Naive thymus-derived CD4-positive, alpha-beta T cell (primary cell): ENCODE results near the gene RIC3. TPM values are rescaled to one million over a fixed set of nuclear protein-coding genes. Genes with fewer than 3 reads are reported as not detected.

ENCODE experiments used
- ATAC-seq: fragments of 150-1000 bp; cut with Tn5 transposase; 2 replicates; pipeline ENCODE4 v1.10.0; 2021; ENCODE audit warnings: mild to moderate bottlenecking, moderate library complexity
- CTCF ChIA-PET: fragments of 350-600 bp; sonication (Branson Sonifier 250); formaldehyde crosslinking; loops from one replicate; lab custom pipeline; 2021; ENCODE audit warnings: antibody characterized with exemption; lab: Charles Lee
- POLR2A ChIA-PET: fragments of 350-600 bp; sonication (Branson Sonifier 250); formaldehyde crosslinking; loops from one replicate; lab custom pipeline; 2021; ENCODE audit warnings: antibody characterized with exemption, inconsistent platforms; lab: Charles Lee
- DNase-seq, 9 donors: peaks; one replicate each; pipeline versions ENCODE4 v3.0.0 to v3.0.0-alpha.2; 2020 to 2022; ENCODE audit warnings: mixed read lengths in 1 of 9
- H3K27ac ChIP-seq: one replicate; pipeline ENCODE4 v1.7.0; 2013; ENCODE audit warnings: mild to moderate bottlenecking, low read depth, low read length, moderate library complexity
- H3K27me3 ChIP-seq, 2 donors: one replicate each; pipeline ENCODE4 v1.7.0; 2013; ENCODE audit warnings: low read length in 2 of 2, mild to moderate bottlenecking in 2 of 2, moderate library complexity in 2 of 2; ENCODE audit not compliant: control insufficient read depth in 2 of 2, insufficient read depth in 2 of 2
- H3K36me3 ChIP-seq, 3 experiments: 1 replicate in 2 of 3; 2 replicates in 1 of 3; pipeline ENCODE4 v1.7.0; 2013; ENCODE audit warnings: low read length in 3 of 3, mild to moderate bottlenecking in 3 of 3, moderate library complexity in 1 of 3; ENCODE audit not compliant: insufficient read depth in 3 of 3, control insufficient read depth in 2 of 3
- H3K4me1 ChIP-seq, 2 donors: one replicate each; pipeline ENCODE4 v1.7.0; 2013; ENCODE audit warnings: low read length in 2 of 2, mild to moderate bottlenecking in 2 of 2, moderate library complexity in 1 of 2; ENCODE audit not compliant: control insufficient read depth in 2 of 2, insufficient read depth in 2 of 2
- H3K4me3 ChIP-seq: 2 replicates; pipeline ENCODE4 v1.7.0; 2013; ENCODE audit warnings: mild to moderate bottlenecking, low read length
- H3K9me3 ChIP-seq, 3 experiments: 1 replicate in 2 of 3; 2 replicates in 1 of 3; pipeline ENCODE4 v1.7.0; 2013; ENCODE audit warnings: low read length in 3 of 3; ENCODE audit not compliant: control insufficient read depth in 2 of 3
- H3K27ac Mint-ChIP-seq, 9 donors: one replicate each; pipeline ENCODE4 v1.8.0; 2020 to 2022; ENCODE audit warnings: mixed read lengths in 9 of 9, mild to moderate bottlenecking in 8 of 9, moderate library complexity in 5 of 9, inconsistent platforms in 2 of 9
- H3K27me3 Mint-ChIP-seq, 5 donors: one replicate each; pipeline ENCODE4 v1.8.0; 2021 to 2022; ENCODE audit warnings: mixed read lengths in 5 of 5, mild to moderate bottlenecking in 1 of 5
- H3K36me3 Mint-ChIP-seq, 5 donors: one replicate each; pipeline ENCODE4 v1.8.0; 2020 to 2022; ENCODE audit warnings: mixed read lengths in 5 of 5, mild to moderate bottlenecking in 3 of 5, inconsistent platforms in 1 of 5
- H3K4me1 Mint-ChIP-seq, 7 donors: one replicate each; pipeline ENCODE4 v1.8.0; 2020 to 2022; ENCODE audit warnings: mixed read lengths in 7 of 7, mild to moderate bottlenecking in 3 of 7, inconsistent platforms in 1 of 7
- H3K4me3 Mint-ChIP-seq, 10 donors: one replicate each; pipeline ENCODE4 v1.8.0; 2020 to 2022; ENCODE audit warnings: mild to moderate bottlenecking in 10 of 10, mixed read lengths in 10 of 10, moderate library complexity in 6 of 10, inconsistent platforms in 2 of 10
- H3K9me3 Mint-ChIP-seq, 11 donors: one replicate each; pipeline ENCODE4 v1.8.0; 2020 to 2022; ENCODE audit warnings: mixed read lengths in 11 of 11, mild to moderate bottlenecking in 4 of 11, inconsistent platforms in 1 of 11, moderate library complexity in 1 of 11
- intact Hi-C, 2 donors: fragments of 100-400 bp; cut with micrococcal nuclease; formaldehyde crosslinking; loops; one replicate each; pipeline ENCODE4 v1.15.1; 2023
- polyA plus RNA-seq, 2 donors: library from polyadenylated mRNA; unstranded; fragments of 300-500 nt; fragmentation: Illumina TruSeq; gene quantifications; one replicate each; pipeline ENCODE4 v1.2.3, GENCODE V29; 2021
- total RNA-seq, 6 experiments: library from RNA in 5 of 6; stranded (reverse) in 5 of 6; gene quantifications; 1 replicate in 5 of 6; 2 replicates in 1 of 6; pipeline ENCODE4 v1.2.3 and lab custom pipeline; 2021 to 2026

Gene RIC3
- total and polyA plus RNA-seq, 7 experiments from 2014 or later = 2.5 to 66.9 (median 32.7) TPM

DNA sequence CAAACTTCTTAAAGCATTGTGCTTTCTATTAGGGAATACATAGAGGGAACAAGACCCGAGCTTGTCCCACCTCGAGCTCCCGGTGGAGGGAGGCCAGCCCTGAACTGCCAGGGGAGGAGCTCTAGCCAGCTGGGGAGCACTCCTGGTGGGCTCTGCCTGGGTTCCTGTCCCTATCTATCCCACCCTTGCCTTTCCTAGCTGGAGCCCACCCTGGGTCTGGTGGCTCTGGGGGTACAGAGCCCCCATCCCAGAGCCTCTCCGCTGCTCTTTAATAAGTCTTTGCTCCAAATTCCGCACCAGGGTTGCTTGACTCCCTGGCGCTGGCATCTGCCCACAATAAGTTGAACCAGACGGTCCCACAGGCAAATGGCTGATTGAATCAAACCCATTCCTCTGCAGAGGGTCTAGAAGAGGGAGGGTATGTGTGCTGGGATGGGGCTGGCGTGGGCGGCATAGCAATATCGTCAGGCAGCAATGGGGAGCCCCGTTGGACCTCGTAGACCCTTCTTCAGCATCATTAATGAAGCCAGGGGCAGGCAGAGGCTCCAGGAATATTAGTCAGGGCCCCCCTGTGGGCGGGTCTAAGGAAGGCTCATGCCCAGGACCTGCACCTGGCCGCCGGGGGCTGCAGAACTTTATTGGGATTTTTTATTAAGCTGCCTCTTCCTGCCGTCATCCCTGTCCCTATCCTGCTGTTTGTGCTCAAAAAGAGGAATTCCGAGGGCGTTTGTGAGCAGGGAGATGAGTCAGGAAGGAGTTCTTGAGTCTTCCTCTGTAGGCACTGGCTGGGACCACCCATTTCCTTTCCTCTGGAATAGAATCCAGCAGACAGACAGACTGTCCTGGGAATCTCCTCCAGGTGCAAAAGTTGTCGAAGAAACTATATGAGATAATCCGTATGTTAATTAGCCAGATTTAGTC is 38.5 kb upstream of the RIC3 start:
- ChIA-PET POLR2A (no interaction called here), CTCF (interaction anchor here (0.7 kb wide), 1 partner anchor 94 kb away, joined by 7 read pairs; no protein-coding TSS in a partner anchor)
- peaks cover 0 to 3% (median 0%) of the 10 kb centered on the region in 11 donors for H3K9me3 Mint-ChIP-seq
- H3K36me3 ChIP-seq = no peaks in the 10 kb centered on the region
- H3K27ac Mint-ChIP-seq = no peak overlapping the region
- H3K9me3 ChIP-seq = no peaks in the 10 kb centered on the region
- peaks cover 34 to 66% (median 52%) of the 10 kb centered on the region in 5 donors for H3K27me3 Mint-ChIP-seq
- H3K4me1 Mint-ChIP-seq = peaks cover 0 to 15% (median 8%) of the 10 kb centered on the region in 7 donors
- H3K27ac ChIP-seq = no peak overlapping the region
- no peaks in the 10 kb centered on the region for H3K36me3 Mint-ChIP-seq
- intact Hi-C loops = no loop called here
- H3K4me1 ChIP-seq = no peaks in the 10 kb centered on the region
- H3K4me3 Mint-ChIP-seq = peak overlapping the region in 7 of 10 donors; percentile 8 to 59 (median 52)
- DNase-seq (no peak), ATAC-seq (no peak)
- no peak overlapping the region for H3K4me3 ChIP-seq
- peaks cover 0 to 3% of the 10 kb centered on the region in 2 donors for H3K27me3 ChIP-seq

DNA sequence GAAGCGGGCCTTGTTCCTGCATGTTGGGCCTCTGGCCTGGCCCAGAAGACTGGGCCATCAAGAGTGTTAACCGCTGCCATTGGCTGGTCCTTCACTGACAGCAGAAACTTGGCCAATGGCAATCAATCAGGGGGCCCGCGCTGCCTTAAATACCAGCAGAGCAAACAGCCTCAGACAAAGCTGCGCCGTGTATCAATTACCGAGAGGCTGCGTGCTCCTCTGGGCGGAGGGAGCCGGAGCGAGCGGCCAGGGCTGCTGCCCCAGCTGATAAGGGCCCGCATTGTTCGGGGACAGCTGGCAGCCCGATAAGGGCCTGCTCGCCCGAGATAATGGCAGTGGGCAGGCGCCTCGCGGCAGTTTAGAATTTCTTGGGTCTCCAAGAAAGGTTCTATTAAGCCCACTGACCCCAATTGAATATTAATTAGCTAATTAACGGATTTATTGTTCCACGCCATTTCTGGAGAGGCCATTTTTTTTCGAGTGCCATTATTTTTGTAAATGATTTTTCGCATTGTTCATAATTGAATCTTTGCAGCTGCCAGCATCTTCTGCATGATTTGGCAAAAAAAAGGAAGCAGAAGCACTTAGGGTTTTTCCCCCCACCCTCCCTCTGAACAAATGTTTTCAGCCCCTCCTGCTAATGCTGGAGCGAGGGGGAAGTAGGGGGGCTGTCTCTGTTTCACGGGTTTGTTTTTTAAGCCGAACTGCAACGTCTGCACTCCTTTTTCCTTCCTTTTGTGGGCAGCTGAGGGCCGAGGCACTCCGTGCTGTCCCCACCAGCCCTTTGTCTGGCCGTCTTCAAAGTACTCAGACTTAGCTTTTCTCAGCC is 37.6 kb upstream of the RIC3 start:
- no peak overlapping the region for H3K27ac Mint-ChIP-seq
- Histone ChIP-seq H3K27me3 (peaks cover 0 to 3% of the 10 kb centered on the region in 2 donors), H3K36me3 (no peaks in the 10 kb centered on the region), H3K4me1 (no peaks in the 10 kb centered on the region), H3K9me3 (no peaks in the 10 kb centered on the region), H3K4me3 (no peak overlapping the region), H3K27ac (no peak overlapping the region)
- intact Hi-C loops = no loop called here
- ATAC-seq (peak; percentile 47), DNase-seq (peak in 1 of 9 donors; percentile 8)
- H3K27me3 Mint-ChIP-seq = peaks cover 34 to 71% (median 52%) of the 10 kb centered on the region in 5 donors
- ChIA-PET POLR2A (no interaction called here), CTCF (no interaction called here)
- peaks cover 0 to 15% (median 8%) of the 10 kb centered on the region in 7 donors for H3K4me1 Mint-ChIP-seq
- H3K9me3 Mint-ChIP-seq = peaks cover 0 to 3% (median 0%) of the 10 kb centered on the region in 11 donors
- H3K36me3 Mint-ChIP-seq = no peaks in the 10 kb centered on the region
- peak overlapping the region in 8 of 10 donors; percentile 8 to 65 (median 53) for H3K4me3 Mint-ChIP-seq

DNA sequence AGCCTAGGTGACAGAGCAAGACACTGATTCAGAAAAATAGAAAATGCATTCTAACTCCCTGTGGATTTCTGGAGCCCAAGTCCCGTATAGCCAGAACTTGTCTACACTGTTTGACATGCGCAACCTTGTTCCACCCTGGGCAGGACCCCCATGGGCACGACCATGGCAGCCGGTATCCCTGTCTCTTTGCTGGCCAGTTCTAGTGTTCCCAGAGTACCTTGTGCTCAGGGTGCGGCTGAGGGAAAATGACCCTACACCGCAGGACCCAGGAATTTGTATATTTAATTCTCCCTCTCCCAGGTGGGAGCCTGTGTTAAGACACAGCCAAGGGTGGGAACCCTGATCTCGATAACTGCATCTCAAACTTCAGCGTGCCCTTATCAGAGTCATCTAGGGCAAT is 36.7 kb upstream of the RIC3 start:
- no peak overlapping the region for H3K27ac Mint-ChIP-seq
- no peak overlapping the region for H3K27ac ChIP-seq
- intact Hi-C loops = no loop called here

DNA sequence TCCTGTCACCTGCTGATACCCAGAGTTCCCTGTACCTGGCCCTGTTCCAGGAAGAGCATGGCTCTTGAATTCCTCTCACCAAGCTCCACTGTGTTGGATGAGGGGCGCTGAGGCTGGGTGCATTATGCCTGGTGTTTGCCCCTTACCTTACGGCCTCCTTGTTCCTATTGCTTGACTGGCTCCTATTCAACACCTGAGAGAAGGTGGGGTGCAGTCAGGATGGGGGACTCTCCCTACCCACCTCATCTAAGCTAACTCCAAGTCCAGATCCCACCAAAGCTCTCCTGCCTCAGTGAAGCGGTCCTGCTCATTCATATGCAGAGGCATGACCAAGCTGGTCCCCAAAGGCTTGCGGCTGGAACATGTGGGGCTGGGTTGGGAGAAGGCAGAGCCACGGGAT is 35.8 kb upstream of the RIC3 start:
- H3K27me3 Mint-ChIP-seq = peaks cover 33 to 62% (median 42%) of the 10 kb centered on the region in 5 donors

More for the DNA sequence above, 36.7 kb upstream of the RIC3 start:
- H3K4me1 ChIP-seq = no peaks in the 10 kb centered on the region
- H3K27me3 ChIP-seq = peaks cover 0 to 3% of the 10 kb centered on the region in 2 donors
- Mint-ChIP-seq H3K4me3 (peak overlapping the region in 2 of 10 donors; percentile 8 to 52), H3K27me3 (peaks cover 32 to 69% (median 45%) of the 10 kb centered on the region in 5 donors), H3K9me3 (peaks cover 0 to 3% (median 0%) of the 10 kb centered on the region in 11 donors), H3K36me3 (no peaks in the 10 kb centered on the region), H3K4me1 (peaks cover 0 to 15% (median 8%) of the 10 kb centered on the region in 7 donors)
- ChIA-PET POLR2A (no interaction called here), CTCF (interaction anchor here (1.8 kb wide), 1 partner anchor 12 kb away, joined by 4 read pairs; no protein-coding TSS in a partner anchor)
- H3K4me3 ChIP-seq = no peak overlapping the region
- H3K36me3 ChIP-seq = no peaks in the 10 kb centered on the region
- H3K9me3 ChIP-seq = no peaks in the 10 kb centered on the region
- no peak for ATAC-seq
- peak in 1 of 9 donors; percentile 8 for DNase-seq

DNA sequence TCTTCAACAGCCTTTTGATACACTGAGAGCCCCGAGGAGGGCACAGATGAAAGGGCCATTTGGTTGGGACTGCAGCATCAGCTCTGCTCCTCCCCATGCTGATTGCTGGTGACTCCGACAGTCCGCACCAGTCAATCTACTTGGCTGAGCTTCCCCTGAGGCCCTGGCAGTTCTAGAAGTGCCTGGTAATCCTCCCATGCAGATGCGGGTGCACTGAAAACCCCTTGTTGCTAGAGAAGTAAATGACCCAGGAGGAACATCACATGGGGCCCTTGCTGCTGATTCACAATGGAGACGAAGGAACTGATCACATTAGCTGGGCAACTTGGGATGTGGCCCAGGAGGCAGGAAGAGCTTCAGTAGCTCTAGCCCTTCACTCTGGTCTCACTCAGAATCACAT is 35.2 kb upstream of the RIC3 start:
- Mint-ChIP-seq H3K4me3 (no peak overlapping the region), H3K36me3 (no peaks in the 10 kb centered on the region), H3K4me1 (peaks cover 0 to 15% (median 8%) of the 10 kb centered on the region in 7 donors), H3K9me3 (peaks cover 0 to 3% (median 0%) of the 10 kb centered on the region in 11 donors), H3K27me3 (peaks cover 33 to 62% (median 42%) of the 10 kb centered on the region in 5 donors), H3K27ac (no peak overlapping the region)
- ChIA-PET POLR2A (no interaction called here), CTCF (interaction anchor here (1.8 kb wide), 1 partner anchor 11 kb away, joined by 4 read pairs; no protein-coding TSS in a partner anchor)
- ATAC-seq (no peak), DNase-seq (no peak)
- Histone ChIP-seq H3K4me1 (no peaks in the 10 kb centered on the region), H3K4me3 (no peak overlapping the region), H3K36me3 (no peaks in the 10 kb centered on the region), H3K27ac (no peak overlapping the region), H3K27me3 (peaks cover 0 to 3% of the 10 kb centered on the region in 2 donors), H3K9me3 (no peaks in the 10 kb centered on the region)
- intact Hi-C loops = no loop called here

More for the DNA sequence above, 35.8 kb upstream of the RIC3 start:
- ATAC-seq (no peak), DNase-seq (no peak)
- Histone ChIP-seq H3K27me3 (peaks cover 0 to 3% of the 10 kb centered on the region in 2 donors), H3K36me3 (no peaks in the 10 kb centered on the region), H3K4me3 (no peak overlapping the region), H3K27ac (no peak overlapping the region), H3K4me1 (no peaks in the 10 kb centered on the region), H3K9me3 (no peaks in the 10 kb centered on the region)
- peaks cover 0 to 3% (median 0%) of the 10 kb centered on the region in 11 donors for H3K9me3 Mint-ChIP-seq
- H3K36me3 Mint-ChIP-seq = no peaks in the 10 kb centered on the region
- peaks cover 0 to 15% (median 8%) of the 10 kb centered on the region in 7 donors for H3K4me1 Mint-ChIP-seq
- ChIA-PET POLR2A (no interaction called here), CTCF (interaction anchor here (1.8 kb wide), 1 partner anchor 11 kb away, joined by 4 read pairs; no protein-coding TSS in a partner anchor)
- no peak overlapping the region for H3K27ac Mint-ChIP-seq
- intact Hi-C loops = no loop called here
- no peak overlapping the region for H3K4me3 Mint-ChIP-seq

DNA sequence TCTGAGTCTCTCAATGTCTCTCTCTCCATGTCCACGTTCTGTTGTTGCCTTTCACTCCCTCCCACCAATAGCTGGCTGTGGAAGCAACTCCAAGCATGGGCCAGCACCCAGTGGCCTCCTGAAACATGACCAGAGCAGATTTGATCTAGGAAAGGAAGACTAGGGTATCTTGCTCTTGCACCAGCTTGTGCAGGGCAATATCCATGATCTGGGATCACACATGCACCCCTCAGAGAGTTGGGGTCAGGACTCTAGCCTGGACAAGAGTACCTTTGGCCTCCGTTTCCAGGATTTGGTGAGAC is 34.5 kb upstream of the RIC3 start:
- intact Hi-C loops = no loop called here
- CTCF ChIA-PET = no interaction called here
- POLR2A ChIA-PET = no interaction called here
- Histone ChIP-seq H3K4me1 (no peaks in the 10 kb centered on the region), H3K27me3 (no peaks in the 10 kb centered on the region), H3K4me3 (no peak overlapping the region), H3K27ac (no peak overlapping the region), H3K9me3 (no peaks in the 10 kb centered on the region), H3K36me3 (no peaks in the 10 kb centered on the region)
- H3K9me3 Mint-ChIP-seq = peaks cover 0 to 3% (median 0%) of the 10 kb centered on the region in 11 donors
- no peaks in the 10 kb centered on the region for H3K36me3 Mint-ChIP-seq
- ATAC-seq = no peak
- H3K4me1 Mint-ChIP-seq = peaks cover 0 to 15% (median 8%) of the 10 kb centered on the region in 7 donors
- DNase-seq = no peak
- peaks cover 33 to 59% (median 45%) of the 10 kb centered on the region in 5 donors for H3K27me3 Mint-ChIP-seq
- H3K27ac Mint-ChIP-seq = no peak overlapping the region
- no peak overlapping the region for H3K4me3 Mint-ChIP-seq
